ES-I3 (cell line): ENCODE results near the gene INAVA.
"Not testable (repeated sequence)": the region's sequence is repeated elsewhere in the genome, so short reads cannot be mapped to it uniquely, and the experiment has no call there.

Experiments used
- H3K36me3 ChIP-seq: 2 replicates; pipeline ENCODE4 v1.6.1; 2013; ENCODE audit warnings: mild to moderate bottlenecking, low read length, control low read depth, moderate library complexity; ENCODE audit not compliant: insufficient read depth
- H3K4me1 ChIP-seq: 2 replicates; pipeline ENCODE4 v1.6.1; 2013; ENCODE audit warnings: mild to moderate bottlenecking, control low read depth, low read length; ENCODE audit not compliant: insufficient read depth
- H3K9ac ChIP-seq: 2 replicates; pipeline ENCODE4 v1.6.1; 2013; ENCODE audit warnings: low read depth, mild to moderate bottlenecking, low read length, moderate library complexity
- H3K9me3 ChIP-seq: 2 replicates; pipeline ENCODE4 v1.6.1; 2013; ENCODE audit warnings: mild to moderate bottlenecking, low read length, moderate library complexity; ENCODE audit not compliant: control insufficient read depth, insufficient read depth

The INAVA gene

DNA sequence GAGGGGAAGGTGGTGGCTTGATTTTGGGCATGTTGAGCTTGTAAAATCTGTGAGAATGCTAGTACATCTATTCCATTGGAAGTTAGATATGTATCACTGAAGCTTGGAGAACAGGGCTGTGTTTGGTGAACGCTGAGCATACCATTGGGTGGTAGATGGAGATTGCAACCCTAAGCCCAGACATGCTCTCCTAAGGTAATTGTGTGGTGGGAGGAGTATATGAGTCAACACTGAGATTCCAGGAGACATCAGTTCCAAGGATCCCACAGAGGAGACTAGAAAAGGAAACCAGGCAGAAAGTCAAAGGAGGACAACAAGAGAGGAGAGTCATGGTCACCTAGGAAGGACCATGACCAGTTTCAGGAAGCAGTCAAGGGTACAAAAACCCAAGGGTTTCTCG is 68.4 kb downstream of the INAVA start:
- no peaks in the 10 kb centered on the region for H3K36me3 ChIP-seq
- no peaks in the 10 kb centered on the region for H3K9me3 ChIP-seq
- peaks cover 3% of the 10 kb centered on the region; the same call in 1 of the 2 replicates for H3K4me1 ChIP-seq
- no peak overlapping the region for H3K9ac ChIP-seq

DNA sequence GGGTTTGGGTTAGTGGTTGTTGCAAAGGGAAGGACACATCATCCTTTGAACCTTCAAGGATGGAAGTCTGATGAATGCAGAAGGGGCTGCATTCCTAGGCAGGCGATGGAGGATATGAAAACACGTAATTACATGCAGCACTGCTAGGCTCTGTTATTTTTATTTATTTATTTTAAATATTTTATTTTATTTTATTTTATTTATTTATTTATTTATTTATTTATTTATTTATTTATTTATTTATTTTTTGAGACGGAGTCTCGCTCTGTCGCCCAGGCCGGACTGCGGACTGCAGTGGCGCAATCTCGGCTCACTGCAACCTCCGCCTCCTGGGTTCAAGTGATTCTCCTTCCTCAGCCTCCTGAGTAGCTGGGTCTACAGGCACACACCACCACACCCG is 69.2 kb downstream of the INAVA start:
- not testable (repeated sequence) for H3K36me3 ChIP-seq, H3K4me1 ChIP-seq, H3K9me3 ChIP-seq, H3K9ac ChIP-seq
